ENCODE data around the gene BANP.
"Not testable (repeated sequence)": the region's sequence is repeated elsewhere in the genome, so short reads cannot be mapped to it uniquely, and the experiment has no call there.

Gene BANP

GRCh38 chr16:88014954-88015805 lies 63.9 kb downstream of the BANP start:
- DNase-seq (ENCODE audit: low read depth in 2 of 2) = no peak

- no peak for DNase-seq (ENCODE audit: low read depth in 2 of 2)
Measured at GRCh38 chr16:88015806-88016140, 64.5 kb downstream of the BANP start.

GRCh38 chr16:88016386-88016785 lies 65.2 kb downstream of the BANP start:
- not testable (repeated sequence) for DNase-seq (ENCODE audit: low read depth in 2 of 2)

GRCh38 chr16:88016964-88017363 lies 65.7 kb downstream of the BANP start:
- no peak for DNase-seq (ENCODE audit: low read depth in 2 of 2)

- DNase-seq (ENCODE audit: low read depth in 2 of 2) = no peak
Measured at GRCh38 chr16:88017587-88018101, 66.4 kb downstream of the BANP start.

GRCh38 chr16:88018382-88018781 lies 67.1 kb downstream of the BANP start:
- DNase-seq (ENCODE audit: low read depth in 2 of 2) = not testable (repeated sequence)

GRCh38 chr16:88019041-88019820 lies 68.0 kb downstream of the BANP start:
- not testable (repeated sequence) for DNase-seq (ENCODE audit: low read depth in 2 of 2)

GRCh38 chr16:88019821-88020515 lies 68.7 kb downstream of the BANP start:
- no peak for DNase-seq (ENCODE audit: low read depth in 2 of 2)

GRCh38 chr16:88020516-88020885 lies 69.3 kb downstream of the BANP start:
- DNase-seq (ENCODE audit: low read depth in 2 of 2) = no peak

GRCh38 chr16:88021041-88021970 lies 70.1 kb downstream of the BANP start:
- DNase-seq (ENCODE audit: low read depth in 2 of 2) = not testable (repeated sequence)

GRCh38 chr16:88022076-88023042 lies 71.1 kb downstream of the BANP start:
- no peak for DNase-seq (ENCODE audit: low read depth in 2 of 2)

GRCh38 chr16:88023366-88023765 lies 72.1 kb downstream of the BANP start:
- DNase-seq (ENCODE audit: low read depth in 2 of 2) = no peak

- no peak for DNase-seq (ENCODE audit: low read depth in 2 of 2)
Measured at GRCh38 chr16:88023786-88024185, 72.6 kb downstream of the BANP start.

- not testable (repeated sequence) for DNase-seq (ENCODE audit: low read depth in 2 of 2)
Measured at GRCh38 chr16:88024491-88025085, 73.4 kb downstream of the BANP start.

GRCh38 chr16:88025086-88025492 lies 73.9 kb downstream of the BANP start:
- DNase-seq (ENCODE audit: low read depth in 2 of 2) = peak in 1 of 2 donors; percentile 9

- DNase-seq (ENCODE audit: low read depth in 2 of 2) = not testable (repeated sequence)
Measured at GRCh38 chr16:88025828-88026555, 74.8 kb downstream of the BANP start.

- no peak for DNase-seq (ENCODE audit: low read depth in 2 of 2)
Measured at GRCh38 chr16:88026964-88027938, 76.0 kb downstream of the BANP start.

Measured in stimulated activated CD8-positive, alpha-beta memory T cell treated with anti-CD3 and anti-CD28 coated beads, Interleukin-15, amount 100 ng/mL, for 48 hours (primary cell).